Keratinocyte (primary cell): Measurements from ENCODE around the gene PRRT1B. TPM values are rescaled to one million over a fixed set of nuclear protein-coding genes. Genes with fewer than 3 reads are reported as not detected.

ENCODE experiments used
- DNase-seq: peaks from one replicate; pipeline ENCODE4 v3.0.0-alpha.2; 2011; ENCODE audit warnings: low read depth, missing footprints, low spot score
- FAIRE-seq: peaks from 2 replicates; lab custom pipeline; 2011; peaks lifted over from hg19 to GRCh38; lab: Jason Lieb, UNC
- H2AFZ ChIP-seq: 2 replicates; pipeline ENCODE4 v1.6.0; 2012; ENCODE audit warnings: low read length, control low read depth, inconsistent platforms; ENCODE audit not compliant: control insufficient read depth
- H3K27ac ChIP-seq: 2 replicates; pipeline ENCODE4 v1.5.1; 2011; ENCODE audit warnings: low read length; ENCODE audit not compliant: control insufficient read depth, insufficient read depth
- H3K27me3 ChIP-seq: 3 replicates; pipeline ENCODE4 v1.6.0; 2011; ENCODE audit warnings: low read length; ENCODE audit not compliant: control insufficient read depth, insufficient read depth; ENCODE audit errors: extremely low read depth
- H3K36me3 ChIP-seq, 2 experiments: 2 replicates in 1 of 2; 3 replicates in 1 of 2; pipeline ENCODE4 v1.5.1; 2011; ENCODE audit warnings: low read length in 2 of 2, mild to moderate bottlenecking in 1 of 2; ENCODE audit not compliant: control insufficient read depth in 2 of 2, insufficient read depth in 2 of 2; ENCODE audit errors: extremely low read depth in 1 of 2
- H3K4me1 ChIP-seq: 3 replicates; pipeline ENCODE4 v1.5.1; 2011; ENCODE audit warnings: low read length; ENCODE audit not compliant: control insufficient read depth, insufficient read depth; ENCODE audit errors: extremely low read depth
- H3K4me2 ChIP-seq: 3 replicates; pipeline ENCODE4 v1.6.0; 2011; ENCODE audit warnings: low read depth, low read length; ENCODE audit not compliant: control insufficient read depth, insufficient read depth; ENCODE audit errors: extremely low read depth
- H3K4me3 ChIP-seq, 3 experiments: fragments of 200-600 bp in 1 of 3; sonication (generic) in 1 of 3; 2 replicates in 2 of 3; 3 replicates in 1 of 3; pipeline ENCODE4 v1.5.1; 2011 to 2016; ENCODE audit warnings: low read length in 3 of 3, mild to moderate bottlenecking in 3 of 3, control low read depth in 2 of 3, inconsistent platforms in 1 of 3, low read depth in 1 of 3, mixed read lengths in 1 of 3, mixed run types in 1 of 3, moderate library complexity in 1 of 3; ENCODE audit not compliant: control insufficient read depth in 2 of 3, insufficient read depth in 2 of 3; ENCODE audit errors: extremely low read depth in 1 of 3
- H3K79me2 ChIP-seq: 2 replicates; pipeline ENCODE4 v1.6.0; 2012; ENCODE audit warnings: low read length; ENCODE audit not compliant: control insufficient read depth, insufficient read depth
- H3K9ac ChIP-seq: 3 replicates; pipeline ENCODE4 v1.6.0; 2011; ENCODE audit warnings: low read length; ENCODE audit not compliant: control insufficient read depth, insufficient read depth; ENCODE audit errors: extremely low read depth
- H3K9me1 ChIP-seq: 3 replicates; pipeline ENCODE4 v1.6.0; 2011; ENCODE audit warnings: low read length; ENCODE audit not compliant: control insufficient read depth, insufficient read depth; ENCODE audit errors: extremely low read depth
- H3K9me3 ChIP-seq: 2 replicates; pipeline ENCODE4 v1.5.1; 2012; ENCODE audit warnings: low read depth, low read length; ENCODE audit not compliant: control insufficient read depth
- H4K20me1 ChIP-seq: 3 replicates; pipeline ENCODE4 v1.6.0; 2011; ENCODE audit warnings: low read length; ENCODE audit not compliant: control insufficient read depth, insufficient read depth; ENCODE audit errors: extremely low read depth
- EZH2 ChIP-seq: IDR thresholded peaks from one replicate; pipeline ENCODE4 v1.6.1; 2012; ENCODE audit warnings: inconsistent platforms, mild to moderate bottlenecking, low read length, moderate library complexity
- dilution Hi-C: fragments of 300-500 bp; cut with MboI; formaldehyde crosslinking; loops from one replicate; pipeline ENCODE4 v1.7.0; 2020; ENCODE audit warnings: low sequenced_read_pairs; ENCODE audit not compliant: extremely low pct_ligation_motif_present
- polyA plus RNA-seq, 5 experiments: library from polyadenylated mRNA; depleted of rRNA in 3 of 5; stranded (reverse) in 3 of 5; stranded (forward) in 1 of 5; unstranded in 1 of 5; fragments of >200 nt; gene quantifications; 1 replicate in 1 of 5; 2 replicates in 3 of 5; 3 replicates in 1 of 5; pipeline versions ENCODE4 v1.2.1 to v1.2.3, GENCODE V29; 2011 to 2012; ENCODE audit warnings: missing spikeins in 2 of 5, low read depth in 1 of 5, low replicate concordance in 1 of 5
- TF ChIP-seq, protein P1 (sequence below), 3 experiments: IDR thresholded peaks in 1 of 3; conservative IDR thresholded peaks in 1 of 3; optimal IDR thresholded peaks in 1 of 3; 2 replicates in 2 of 3; 3 replicates in 1 of 3; pipeline versions ENCODE3 to v1.5.1; 2011; ENCODE audit warnings: low read length in 3 of 3, mild to moderate bottlenecking in 3 of 3, moderate library complexity in 2 of 3, control low read depth in 1 of 3, inconsistent platforms in 1 of 3; ENCODE audit not compliant: insufficient read depth in 2 of 3; ENCODE audit errors: extremely low read depth in 1 of 3

Gene PRRT1B
- polyA plus RNA-seq, 1 donor (not counting 4 experiments of a cell fraction or from before 2014, with no cell fraction given) = not detected

DNA sequence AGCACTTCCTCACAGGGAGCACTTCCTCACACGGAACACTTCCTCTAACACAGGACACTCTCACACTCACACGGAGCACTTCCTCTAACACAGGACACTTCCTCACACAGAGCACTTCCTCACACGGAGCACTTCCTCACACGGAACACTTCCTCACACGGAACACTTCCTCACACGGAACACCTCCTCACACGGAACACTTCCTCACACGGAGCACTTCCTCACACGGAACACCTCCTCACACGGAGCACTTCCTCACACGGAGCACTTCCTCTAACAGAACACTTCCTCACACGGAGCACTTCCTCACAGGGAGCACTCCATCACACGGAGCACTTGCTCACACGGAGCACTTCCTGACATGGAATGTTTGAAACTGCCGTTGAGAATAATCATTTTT is 29.2 kb upstream of the PRRT1B start:
- Histone ChIP-seq H3K4me1 (no peaks in the 10 kb centered on the region), H3K4me3 (no peak overlapping the region), H3K4me2 (no peak overlapping the region), H3K36me3 (peaks cover 26 to 59% of the 10 kb centered on the region in 2 experiments), H3K27me3 (no peaks in the 10 kb centered on the region), H2AFZ (no peak overlapping the region), H3K9me3 (no peaks in the 10 kb centered on the region), H3K9me1 (no peaks in the 10 kb centered on the region), H3K9ac (no peak overlapping the region), H4K20me1 (no peaks in the 10 kb centered on the region), H3K79me2 (no peaks in the 10 kb centered on the region), H3K27ac (no peak overlapping the region)
- TF ChIP-seq EZH2 = no peak
- TF ChIP-seq, protein P1, sequence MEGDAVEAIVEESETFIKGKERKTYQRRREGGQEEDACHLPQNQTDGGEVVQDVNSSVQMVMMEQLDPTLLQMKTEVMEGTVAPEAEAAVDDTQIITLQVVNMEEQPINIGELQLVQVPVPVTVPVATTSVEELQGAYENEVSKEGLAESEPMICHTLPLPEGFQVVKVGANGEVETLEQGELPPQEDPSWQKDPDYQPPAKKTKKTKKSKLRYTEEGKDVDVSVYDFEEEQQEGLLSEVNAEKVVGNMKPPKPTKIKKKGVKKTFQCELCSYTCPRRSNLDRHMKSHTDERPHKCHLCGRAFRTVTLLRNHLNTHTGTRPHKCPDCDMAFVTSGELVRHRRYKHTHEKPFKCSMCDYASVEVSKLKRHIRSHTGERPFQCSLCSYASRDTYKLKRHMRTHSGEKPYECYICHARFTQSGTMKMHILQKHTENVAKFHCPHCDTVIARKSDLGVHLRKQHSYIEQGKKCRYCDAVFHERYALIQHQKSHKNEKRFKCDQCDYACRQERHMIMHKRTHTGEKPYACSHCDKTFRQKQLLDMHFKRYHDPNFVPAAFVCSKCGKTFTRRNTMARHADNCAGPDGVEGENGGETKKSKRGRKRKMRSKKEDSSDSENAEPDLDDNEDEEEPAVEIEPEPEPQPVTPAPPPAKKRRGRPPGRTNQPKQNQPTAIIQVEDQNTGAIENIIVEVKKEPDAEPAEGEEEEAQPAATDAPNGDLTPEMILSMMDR (optimal IDR thresholded peaks at IDR 0.05 in 1 of 3, IDR thresholded peaks at IDR 0.05 in 1 of 3, conservative IDR thresholded peaks at IDR 0.05 in 1 of 3; ENCODE audit: extremely low read depth in 1 of 3, insufficient read depth in 2 of 3, low read length in 3 of 3) = no peak
- FAIRE-seq (no peak), DNase-seq (no peak)
- dilution Hi-C loops = no loop called here

DNA sequence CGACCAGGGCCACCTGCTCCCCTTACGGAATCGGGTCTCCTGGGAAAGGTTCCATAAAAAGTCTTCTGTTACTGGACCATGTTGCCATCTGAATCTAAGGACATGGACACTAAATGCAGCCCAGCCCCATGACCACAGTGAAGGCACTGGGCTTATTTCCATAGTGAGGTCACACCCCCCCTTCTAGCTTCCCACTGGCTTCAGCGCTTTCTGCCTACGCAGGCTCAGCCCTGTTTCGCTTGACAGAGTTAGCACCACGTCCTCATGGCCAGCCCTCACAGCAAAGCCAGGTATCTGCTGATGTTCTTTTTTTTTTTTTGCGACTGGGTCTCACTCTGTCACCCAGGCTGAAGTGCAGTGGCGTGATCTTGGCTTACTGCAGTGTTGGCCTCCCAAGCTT is 28.4 kb upstream of the PRRT1B start:
- no peak overlapping the region for H2AFZ ChIP-seq
- no peaks in the 10 kb centered on the region for H3K9me1 ChIP-seq
- H3K27me3 ChIP-seq = no peaks in the 10 kb centered on the region
- no peak overlapping the region for H3K4me3 ChIP-seq
- dilution Hi-C loops = no loop called here
- FAIRE-seq (no peak), DNase-seq (no peak)
- no peak overlapping the region for H3K4me2 ChIP-seq
- no peaks in the 10 kb centered on the region for H3K4me1 ChIP-seq
- H3K36me3 ChIP-seq = peaks cover 30 to 64% of the 10 kb centered on the region in 2 experiments
- TF ChIP-seq, protein P1 (optimal IDR thresholded peaks at IDR 0.05 in 1 of 3, IDR thresholded peaks at IDR 0.05 in 1 of 3, conservative IDR thresholded peaks at IDR 0.05 in 1 of 3; ENCODE audit: extremely low read depth in 1 of 3, insufficient read depth in 2 of 3, low read length in 3 of 3) = no peak
- no peak for TF ChIP-seq EZH2
- H3K9ac ChIP-seq = no peak overlapping the region
- H4K20me1 ChIP-seq = no peaks in the 10 kb centered on the region
- H3K79me2 ChIP-seq = no peaks in the 10 kb centered on the region
- no peak overlapping the region for H3K27ac ChIP-seq
- no peaks in the 10 kb centered on the region for H3K9me3 ChIP-seq
